Endothelial cell of umbilical vein (primary cell): Measurements from ENCODE around the gene LRCH3. TPM values are rescaled to one million over a fixed set of nuclear protein-coding genes. Genes with fewer than 3 reads are reported as not detected.
"Not testable (repeated sequence)": the region's sequence is repeated elsewhere in the genome, so short reads cannot be mapped to it uniquely, and the experiment has no call there.

ENCODE experiments used
- BruUV-seq: library from RNA; stranded (reverse); fragments of 400-500 nt; replicated peaks from 2 replicates; lab custom pipeline; 2021; lab: Mats Ljungman, UMichigan
- CTCF ChIA-PET: fragments of 300-600, 350-600 bp; sonication (Branson Sonifier 250); formaldehyde crosslinking; loops from one replicate; lab custom pipeline; 2021; ENCODE audit warnings: antibody characterized with exemption, inconsistent platforms; lab: Charles Lee
- POLR2A ChIA-PET: fragments of 300-600, 350-600 bp; sonication (Branson Sonifier 250); formaldehyde crosslinking; loops from one replicate; lab custom pipeline; 2021; ENCODE audit warnings: antibody characterized with exemption, inconsistent platforms; lab: Charles Lee
- DNase-seq: peaks from one replicate; pipeline ENCODE4 v3.0.0-alpha.2; 2011; ENCODE audit warnings: low read depth, low spot score
- FAIRE-seq: peaks from 2 replicates; lab custom pipeline; 2011; peaks lifted over from hg19 to GRCh38; lab: Jason Lieb, UNC
- H2AFZ ChIP-seq: 2 replicates; pipeline ENCODE4 v1.6.0; 2012; ENCODE audit warnings: low read depth, low read length, control low read depth, inconsistent platforms
- H3K27ac ChIP-seq: 2 replicates; pipeline ENCODE4 v1.5.1; 2011; ENCODE audit warnings: low read depth, mild to moderate bottlenecking, control low read depth, low read length, moderate library complexity; ENCODE audit not compliant: insufficient read depth
- H3K27me3 ChIP-seq, 2 experiments: 2 replicates each; pipeline versions ENCODE4 v1.6.0 to v1.6.1; 2011; ENCODE audit warnings: low read length in 2 of 2, mixed read lengths in 1 of 2; ENCODE audit not compliant: control insufficient read depth in 2 of 2, insufficient read depth in 2 of 2
- H3K36me3 ChIP-seq, 2 experiments: 2 replicates in 1 of 2; 3 replicates in 1 of 2; pipeline ENCODE4 v1.5.1; 2011; ENCODE audit warnings: low read length in 2 of 2, mild to moderate bottlenecking in 1 of 2, moderate library complexity in 1 of 2; ENCODE audit not compliant: control insufficient read depth in 2 of 2, insufficient read depth in 2 of 2; ENCODE audit errors: extremely low read depth in 1 of 2
- H3K4me1 ChIP-seq: 3 replicates; pipeline ENCODE4 v1.5.1; 2011; ENCODE audit warnings: mild to moderate bottlenecking, low read length; ENCODE audit not compliant: control insufficient read depth, insufficient read depth; ENCODE audit errors: extremely low read depth
- H3K4me2 ChIP-seq: 2 replicates; pipeline ENCODE4 v1.6.1; 2011; ENCODE audit warnings: low read length, control low read depth, mixed read lengths; ENCODE audit not compliant: insufficient read depth
- H3K4me3 ChIP-seq, 3 experiments: fragments of 200-600 bp in 1 of 3; sonication (generic), shearing (Covaris generic) in 1 of 3; replicated peaks in 1 of 3; 2 replicates each; pipeline ENCODE4 v1.5.1; 2011 to 2016; ENCODE audit warnings: control low read depth in 3 of 3, low read length in 3 of 3, mild to moderate bottlenecking in 2 of 3, inconsistent platforms in 1 of 3, low read depth in 1 of 3, moderate library complexity in 1 of 3; ENCODE audit not compliant: insufficient read depth in 1 of 3
- H3K79me2 ChIP-seq: 2 replicates; pipeline ENCODE4 v1.6.0; 2012; ENCODE audit warnings: low read length, inconsistent platforms; ENCODE audit not compliant: control insufficient read depth, insufficient read depth
- H3K9ac ChIP-seq: replicated peaks from 2 replicates; pipeline ENCODE3; 2011; ENCODE audit warnings: low read length, control low read depth; ENCODE audit not compliant: insufficient read depth; ENCODE audit errors: extremely low read depth
- H3K9me1 ChIP-seq: replicated peaks from 3 replicates; pipeline ENCODE4 v1.6.0; 2011; ENCODE audit warnings: mild to moderate bottlenecking, low read length; ENCODE audit not compliant: control insufficient read depth, insufficient read depth; ENCODE audit errors: extremely low read depth
- H3K9me3 ChIP-seq: replicated peaks from 2 replicates; pipeline ENCODE4 v1.5.1; 2012; ENCODE audit warnings: low read length, inconsistent platforms; ENCODE audit not compliant: control insufficient read depth, insufficient read depth
- H4K20me1 ChIP-seq: replicated peaks from 2 replicates; pipeline ENCODE3; 2011; ENCODE audit warnings: mild to moderate bottlenecking, low read length; ENCODE audit not compliant: control insufficient read depth, insufficient read depth; ENCODE audit errors: extremely low read depth
- CTCF ChIP-seq, 2 donors: IDR thresholded peaks; 1 replicate in 1 of 2; 2 replicates in 1 of 2; pipeline ENCODE4 v1.5.1; 2011; ENCODE audit warnings: low read length in 2 of 2, mild to moderate bottlenecking in 2 of 2, moderate library complexity in 2 of 2, control low read depth in 1 of 2, inconsistent platforms in 1 of 2, low read depth in 1 of 2; ENCODE audit not compliant: insufficient read depth in 1 of 2; ENCODE audit errors: extremely low read depth in 1 of 2
- EZH2 ChIP-seq: IDR thresholded peaks from 2 replicates; pipeline ENCODE4 v1.6.1; 2012; ENCODE audit warnings: borderline replicate concordance, low read depth, mild to moderate bottlenecking, moderate library complexity, low read length, inconsistent platforms; ENCODE audit not compliant: severe bottlenecking
- FOS ChIP-seq: IDR thresholded peaks from 2 replicates; pipeline ENCODE4 v1.6.1; 2011; ENCODE audit warnings: mild to moderate bottlenecking, low read length, moderate library complexity, borderline replicate concordance; ENCODE audit not compliant: insufficient read depth
- GATA2 ChIP-seq: IDR thresholded peaks from 2 replicates; pipeline ENCODE4 v1.7.0; 2011; ENCODE audit warnings: low read depth, mild to moderate bottlenecking, moderate library complexity, mixed read lengths, low read length; ENCODE audit not compliant: insufficient read length, insufficient read depth
- JUN ChIP-seq: IDR thresholded peaks from 2 replicates; pipeline ENCODE4 v1.6.1; 2011; ENCODE audit warnings: borderline replicate concordance, low read depth; ENCODE audit not compliant: insufficient read length, insufficient read depth
- MAX ChIP-seq: IDR thresholded peaks from 2 replicates; pipeline ENCODE4 v1.6.1; 2011; ENCODE audit not compliant: insufficient read depth, insufficient read length
- MYC ChIP-seq: IDR thresholded peaks from one replicate; pipeline ENCODE4 v1.6.1; 2011; ENCODE audit warnings: mild to moderate bottlenecking, low read depth, low read length
- POLR2A ChIP-seq: IDR thresholded peaks from 2 replicates; pipeline ENCODE4 v1.6.1; 2012; ENCODE audit warnings: low read depth, mild to moderate bottlenecking, control low read depth, low read length
- POLR2AphosphoS5 ChIP-seq: IDR thresholded peaks from 2 replicates; pipeline ENCODE4 v1.6.1; 2012; ENCODE audit warnings: low read depth, mild to moderate bottlenecking, control low read depth, low read length, moderate library complexity; ENCODE audit not compliant: insufficient read depth
- dilution Hi-C: fragments of 300-500 bp; cut with MboI; formaldehyde crosslinking; loops from one replicate; pipeline ENCODE4 v1.15.0; 2019; ENCODE audit warnings: low sequenced_read_pairs; ENCODE audit not compliant: extremely low pct_ligation_motif_present
- intact Hi-C: fragments of 100-400 bp; cut with micrococcal nuclease; formaldehyde crosslinking; loops from one replicate; pipeline ENCODE4 v1.10.0; 2022
- polyA plus RNA-seq, 4 experiments: library from polyadenylated mRNA; depleted of rRNA in 3 of 4; stranded (reverse) in 3 of 4; unstranded in 1 of 4; fragments of >200 nt; gene quantifications; 2 replicates each; pipeline versions ENCODE4 v1.2.1 to v1.2.3, GENCODE V29; 2011 to 2012; ENCODE audit warnings: missing spikeins in 1 of 4
- total RNA-seq: library from RNA; stranded (reverse); gene quantifications from 2 replicates; pipeline ENCODE4 v1.2.3, GENCODE V29; 2021

The LRCH3 gene
- total and polyA plus RNA-seq, 2 donors (not counting 3 experiments of a cell fraction or from before 2014, with no cell fraction given): 43.9 to 60.3 TPM

GRCh38 chr3:197907196-197907595 is 116.1 kb downstream of the LRCH3 start:
- Histone ChIP-seq H3K4me2 (no peak overlapping the region), H3K9me3 (no peaks in the 10 kb centered on the region), H3K9ac (no peak overlapping the region), H3K79me2 (no peaks in the 10 kb centered on the region), H3K4me3 (no peak overlapping the region), H3K4me1 (no peaks in the 10 kb centered on the region), H2AFZ (no peak overlapping the region), H3K27me3 (no peaks in the 10 kb centered on the region), H3K9me1 (no peaks in the 10 kb centered on the region), H3K27ac (no peak overlapping the region), H4K20me1 (no peaks in the 10 kb centered on the region), H3K36me3 (no peaks in the 10 kb centered on the region)
- TF ChIP-seq MAX (no peak), JUN (no peak), MYC (no peak), POLR2A (no peak), EZH2 (no peak), GATA2 (no peak), CTCF (IDR thresholded peaks at IDR 0.05; ENCODE audit: extremely low read depth in 1 of 2, insufficient read depth in 1 of 2, low read depth in 1 of 2, low read length in 2 of 2) (no peak), FOS (no peak), POLR2AphosphoS5 (no peak)
- dilution Hi-C loops (no loop called here), intact Hi-C loops (loop anchor here (2.0 kb wide), 1 partner anchor 174 kb away; no protein-coding TSS in a partner anchor)
- POLR2A ChIA-PET: no interaction called here
- no peak for DNase-seq
- BruUV-seq: no TSS peak
- FAIRE-seq: no peak
- CTCF ChIA-PET: interaction anchor here (3.3 kb wide), 1 partner anchor 36 kb away, joined by 56 read pairs; no protein-coding TSS in a partner anchor

GRCh38 chr3:197908550-197908949 is 117.5 kb downstream of the LRCH3 start:
- not testable (repeated sequence) for FAIRE-seq, H3K27ac ChIP-seq

More at GRCh38 chr3:197908550-197908949, 117.5 kb downstream of the LRCH3 start:
- H3K79me2 ChIP-seq, H3K9me3 ChIP-seq, H3K4me2 ChIP-seq, dilution Hi-C loops, H3K4me3 ChIP-seq, POLR2A ChIA-PET, H3K4me1 ChIP-seq, DNase-seq, BruUV-seq, H2AFZ ChIP-seq, H3K27me3 ChIP-seq, H4K20me1 ChIP-seq, intact Hi-C loops, CTCF ChIA-PET, H3K36me3 ChIP-seq, H3K9ac ChIP-seq, H3K9me1 ChIP-seq: not testable (repeated sequence)
